HL-60/S4 treated with retinoic acid at 250 ng/mL for 4 days and 3 days (cell line): ENCODE data around the gene OXSR1.
"Not testable (repeated sequence)": the region's sequence is repeated elsewhere in the genome, so short reads cannot be mapped to it uniquely, and the experiment has no call there.

Experiments used
- in situ Hi-C: fragments of 300-500 bp; cut with MboI; formaldehyde crosslinking; loops from 2 replicates; pipeline ENCODE4 v1.7.0; 2022; ENCODE audit warnings: low sequenced_read_pairs

OXSR1 gene

DNA sequence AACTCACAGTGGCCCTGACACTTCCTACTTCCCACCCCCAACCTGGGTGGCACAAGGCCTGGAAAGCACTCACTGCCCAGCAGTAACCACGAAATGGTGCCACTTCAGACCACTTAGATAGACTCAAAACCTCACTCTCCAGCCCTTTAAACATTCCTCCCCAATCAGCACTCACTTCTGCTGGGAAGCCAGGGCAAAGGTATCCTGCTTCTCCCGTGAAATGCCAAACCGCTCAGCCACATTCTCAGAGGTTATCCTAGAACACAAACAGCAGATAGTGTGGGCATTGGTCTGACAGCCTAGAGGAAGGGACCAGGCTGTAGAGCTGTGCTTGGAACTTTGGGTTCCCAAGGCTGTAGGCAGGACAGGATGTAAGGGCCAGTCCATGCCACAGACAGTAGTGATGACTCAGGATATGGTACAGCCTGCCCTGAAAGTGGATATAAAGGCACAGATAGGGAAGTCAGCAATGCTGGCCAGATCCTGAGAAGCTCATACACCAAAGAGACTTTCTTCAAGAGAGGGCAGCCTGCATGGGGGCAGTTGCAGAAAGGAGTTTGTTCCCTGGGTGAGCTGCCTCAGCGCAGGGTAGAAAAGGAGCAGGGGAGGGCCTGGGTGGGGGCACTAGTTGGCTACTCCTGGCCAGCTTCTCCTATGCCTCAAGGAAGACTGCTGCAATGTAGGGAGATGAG lies 37.6 kb upstream of the OXSR1 start:
- in situ Hi-C loops = loop anchor here (10.0 kb wide), 1 partner anchor 347 kb away; no protein-coding TSS in a partner anchor

DNA sequence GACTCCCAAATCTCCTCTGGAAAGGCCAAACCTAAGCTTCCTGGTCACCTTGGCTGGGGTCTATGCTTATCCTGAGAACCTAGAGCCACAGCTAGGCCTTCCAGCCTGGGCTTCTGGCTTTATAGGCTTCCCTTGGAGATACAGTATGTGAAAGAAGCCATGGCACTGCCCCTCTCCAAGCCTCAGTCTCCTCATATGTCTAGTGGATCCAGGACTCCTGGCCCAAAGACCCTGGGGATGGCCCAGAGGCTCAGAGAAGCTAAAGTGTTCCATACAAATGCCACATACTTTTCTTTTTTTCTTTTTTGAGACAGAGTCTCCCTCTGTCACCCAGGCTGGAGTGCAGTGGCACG lies 37.1 kb upstream of the OXSR1 start:
- in situ Hi-C loops = loop anchor here (10.0 kb wide), 1 partner anchor 347 kb away; no protein-coding TSS in a partner anchor

DNA sequence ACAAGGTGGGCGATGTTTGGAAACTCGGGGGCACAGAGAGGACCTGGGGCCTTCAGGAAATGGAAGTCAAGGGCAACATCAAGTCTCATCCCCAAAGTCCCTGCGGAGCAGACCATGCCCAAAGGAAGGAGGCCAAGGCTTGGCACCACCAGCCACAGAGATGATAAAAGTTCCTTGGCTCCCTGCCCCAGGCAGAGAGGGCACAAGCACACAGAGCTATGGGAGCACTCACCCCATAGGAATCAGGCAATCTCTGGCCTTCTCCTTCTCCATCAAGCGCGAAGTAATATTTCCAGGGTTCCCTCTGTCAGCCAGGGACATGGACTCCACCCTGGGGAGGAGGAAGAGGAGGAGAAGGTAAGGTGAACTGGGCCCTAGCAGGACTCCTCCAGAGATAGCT lies 36.3 kb upstream of the OXSR1 start:
- in situ Hi-C loops = loop anchor here (10.0 kb wide), 1 partner anchor 346 kb away; no protein-coding TSS in a partner anchor

DNA sequence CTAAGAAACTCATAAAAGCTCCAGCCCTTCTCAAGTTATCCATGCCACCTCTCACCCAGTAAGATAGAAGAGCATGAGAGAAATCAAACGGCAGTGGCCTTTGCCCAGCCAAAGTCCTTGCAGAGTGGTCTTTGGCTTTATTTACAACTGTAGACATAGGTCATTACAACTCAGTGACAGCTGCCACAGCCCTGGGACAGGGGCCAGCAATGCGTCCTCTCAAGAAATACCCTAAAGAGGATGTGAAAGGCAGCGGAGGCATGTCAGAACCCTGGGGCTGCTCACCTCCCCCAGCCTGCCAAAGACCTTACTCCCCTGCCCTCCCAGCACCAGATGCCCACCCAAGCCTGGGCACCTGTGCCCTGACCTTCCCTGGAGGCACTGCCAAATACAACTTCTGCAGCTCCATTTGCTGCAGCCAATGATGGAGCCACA lies 34.7 kb upstream of the OXSR1 start:
- in situ Hi-C loops = no loop called here

DNA sequence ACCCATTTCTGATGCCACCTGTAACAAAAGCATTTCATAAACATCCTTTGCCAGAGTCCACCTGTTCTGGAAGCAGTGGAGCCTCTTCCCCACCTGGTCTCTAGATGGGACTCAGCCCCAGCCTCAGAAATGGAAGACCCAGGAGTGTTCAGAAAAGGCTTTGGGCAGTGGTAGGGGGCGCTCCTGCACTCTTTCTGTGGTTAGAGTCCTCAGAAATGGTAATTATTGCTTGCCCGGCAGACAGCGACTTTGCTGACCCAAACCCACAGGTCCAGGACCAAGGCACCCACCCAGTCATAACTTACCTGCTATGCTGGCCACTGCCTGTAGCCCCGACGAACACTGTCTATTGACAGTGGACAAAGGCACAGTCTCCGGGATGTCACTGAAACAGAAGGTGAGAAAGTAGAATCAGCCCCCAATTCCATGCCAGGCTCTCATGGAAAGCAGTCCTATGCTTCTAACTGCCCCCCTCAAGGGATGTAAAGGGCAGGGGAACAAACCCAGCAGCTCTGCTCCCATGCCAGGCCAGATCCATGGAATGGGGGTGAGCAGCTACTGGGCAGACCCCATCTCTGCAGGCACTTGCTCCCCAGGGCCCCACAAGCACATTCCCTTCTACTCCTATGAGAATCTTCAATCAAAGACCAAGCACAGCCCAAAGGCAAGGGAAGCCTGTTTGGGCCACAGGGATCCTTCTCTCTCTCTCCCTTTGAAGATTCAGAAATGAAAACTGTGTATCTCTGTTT lies 33.5 kb upstream of the OXSR1 start:
- in situ Hi-C loops = no loop called here

DNA sequence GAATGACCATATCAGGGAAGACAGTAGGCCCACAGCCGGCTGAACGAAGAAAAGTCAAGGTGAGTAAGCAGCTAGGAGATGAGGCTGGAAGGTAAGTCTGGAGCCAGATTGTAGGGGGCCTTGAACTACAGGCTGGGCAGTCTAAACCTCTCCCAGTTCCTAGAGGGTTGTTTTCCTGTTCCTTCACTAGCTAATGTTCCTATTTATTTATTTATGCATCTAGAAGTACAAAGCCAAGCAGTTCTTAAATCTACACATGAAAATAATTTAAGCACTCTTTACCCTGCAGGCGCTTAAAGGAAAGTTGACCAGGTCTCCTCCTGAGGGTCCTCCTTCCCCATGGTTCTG lies 32.2 kb upstream of the OXSR1 start:
- in situ Hi-C loops = no loop called here

DNA sequence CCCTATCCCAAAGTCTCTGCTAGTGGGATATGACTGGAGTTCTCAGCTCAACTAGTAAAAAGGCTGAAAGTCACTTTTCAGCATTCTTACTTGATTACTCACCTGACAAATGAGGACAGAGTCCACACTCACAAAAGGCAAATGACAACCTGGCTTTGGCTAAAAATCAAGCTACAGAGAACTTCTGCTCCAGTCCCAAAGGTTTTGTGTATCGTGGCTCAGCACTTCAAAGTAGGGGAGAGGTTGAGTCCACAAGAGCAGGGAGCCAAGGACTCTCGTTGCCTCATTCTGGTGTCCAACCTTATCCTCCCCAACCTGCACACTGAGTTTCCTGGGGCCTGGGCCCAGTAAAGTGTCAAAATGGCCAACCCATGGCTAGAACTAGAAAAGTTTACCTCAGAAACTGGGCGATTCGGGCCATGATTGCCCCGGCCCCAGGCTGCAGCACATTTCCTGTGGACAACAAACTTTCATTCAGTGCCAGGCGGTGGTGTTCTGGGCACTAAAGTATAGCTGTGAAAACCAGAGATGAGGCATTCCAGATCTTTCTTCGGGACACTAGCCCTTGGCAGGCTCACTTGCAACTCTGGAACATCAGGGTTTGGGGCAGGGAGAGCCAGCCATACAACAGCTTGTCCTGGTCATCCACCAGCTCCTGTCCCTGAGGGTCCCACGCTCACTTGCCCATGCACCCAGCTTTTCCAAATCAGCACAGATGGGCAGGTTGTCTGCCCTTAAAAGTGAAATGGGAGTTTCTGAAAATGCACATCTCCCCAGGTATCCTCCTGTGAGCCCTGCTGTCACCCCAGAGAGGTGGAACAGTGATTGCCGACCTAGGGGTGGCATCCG lies 31.6 kb upstream of the OXSR1 start:
- in situ Hi-C loops = no loop called here

DNA sequence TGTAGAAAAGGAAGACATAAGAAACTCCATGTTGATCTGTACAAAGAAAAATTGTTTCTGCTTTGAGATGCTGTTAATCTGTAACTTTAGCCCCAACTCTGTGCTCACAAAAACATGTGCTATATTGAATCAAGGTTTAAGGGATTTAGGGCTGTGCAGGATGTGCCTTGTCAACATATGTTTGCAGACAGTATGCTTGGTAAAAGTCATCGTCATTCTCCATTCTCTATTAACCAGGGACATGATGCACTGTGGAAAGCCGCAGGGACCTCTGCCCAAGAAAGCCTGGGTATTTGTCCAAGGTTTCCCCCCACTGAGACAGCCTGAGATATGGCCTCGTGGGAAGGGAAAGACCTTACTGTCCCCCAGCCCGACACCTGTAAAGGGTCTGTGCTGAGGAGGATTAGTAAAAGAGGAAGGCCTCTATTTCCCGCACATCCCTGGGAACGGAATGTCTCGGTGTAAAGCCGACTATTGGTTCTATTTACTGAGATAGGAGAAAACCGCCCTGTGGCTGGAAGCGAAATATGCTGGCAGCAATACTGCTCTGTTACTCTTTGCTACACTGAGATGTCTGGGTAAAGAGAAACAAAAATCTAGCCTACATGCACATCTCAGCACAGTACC lies 30.7 kb upstream of the OXSR1 start:
- in situ Hi-C loops = not testable (repeated sequence)

DNA sequence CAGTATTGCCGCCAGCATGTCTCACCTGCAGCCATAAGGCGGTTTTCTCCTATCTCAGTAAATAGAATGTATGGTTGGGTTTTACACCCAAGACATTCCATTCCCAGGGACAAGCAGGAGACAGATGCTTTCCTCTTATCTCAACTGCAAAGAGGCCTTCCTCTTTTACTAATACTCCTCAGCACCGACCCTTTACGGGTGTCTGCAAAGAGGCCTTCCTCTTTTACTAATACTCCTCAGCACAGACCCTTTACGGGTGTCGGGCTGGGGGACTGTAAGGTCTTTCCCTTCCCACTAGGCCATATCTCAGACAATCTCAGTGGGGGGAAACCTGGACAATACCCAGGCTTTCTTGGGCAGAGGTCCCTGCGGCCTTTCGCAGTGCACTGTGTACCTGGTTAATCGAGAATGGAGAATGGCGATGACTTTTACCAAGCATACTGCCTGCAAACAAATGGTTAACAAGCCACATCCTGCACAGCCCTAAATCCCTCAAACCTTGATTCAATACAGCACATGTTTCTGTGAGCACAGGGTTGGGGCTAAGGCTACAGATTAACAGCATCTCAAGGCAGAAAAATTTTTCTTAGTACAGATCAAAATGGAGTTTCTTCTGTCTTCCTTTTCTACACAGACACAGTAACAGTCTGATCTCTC lies 29.6 kb upstream of the OXSR1 start:
- in situ Hi-C loops = not testable (repeated sequence)

DNA sequence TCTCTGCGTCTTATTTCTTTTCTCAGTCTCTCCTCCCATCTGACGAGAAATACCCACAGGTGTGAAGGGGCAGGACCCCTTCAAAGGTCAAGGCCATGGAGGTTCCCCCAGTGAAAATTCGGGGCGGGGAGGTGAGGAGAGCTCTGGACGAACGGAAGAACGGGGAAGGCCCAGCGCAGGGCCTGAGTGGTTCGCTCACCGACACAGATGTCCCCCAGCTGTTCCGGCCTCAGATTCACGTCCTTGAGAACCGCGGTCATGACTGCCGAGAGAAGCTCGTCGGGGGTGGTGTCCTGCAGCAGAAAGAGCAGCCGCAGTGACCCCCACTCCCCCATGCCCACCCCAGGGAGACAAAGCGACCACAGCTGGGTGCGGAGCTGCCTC lies 29.0 kb upstream of the OXSR1 start:
- in situ Hi-C loops = no loop called here

DNA sequence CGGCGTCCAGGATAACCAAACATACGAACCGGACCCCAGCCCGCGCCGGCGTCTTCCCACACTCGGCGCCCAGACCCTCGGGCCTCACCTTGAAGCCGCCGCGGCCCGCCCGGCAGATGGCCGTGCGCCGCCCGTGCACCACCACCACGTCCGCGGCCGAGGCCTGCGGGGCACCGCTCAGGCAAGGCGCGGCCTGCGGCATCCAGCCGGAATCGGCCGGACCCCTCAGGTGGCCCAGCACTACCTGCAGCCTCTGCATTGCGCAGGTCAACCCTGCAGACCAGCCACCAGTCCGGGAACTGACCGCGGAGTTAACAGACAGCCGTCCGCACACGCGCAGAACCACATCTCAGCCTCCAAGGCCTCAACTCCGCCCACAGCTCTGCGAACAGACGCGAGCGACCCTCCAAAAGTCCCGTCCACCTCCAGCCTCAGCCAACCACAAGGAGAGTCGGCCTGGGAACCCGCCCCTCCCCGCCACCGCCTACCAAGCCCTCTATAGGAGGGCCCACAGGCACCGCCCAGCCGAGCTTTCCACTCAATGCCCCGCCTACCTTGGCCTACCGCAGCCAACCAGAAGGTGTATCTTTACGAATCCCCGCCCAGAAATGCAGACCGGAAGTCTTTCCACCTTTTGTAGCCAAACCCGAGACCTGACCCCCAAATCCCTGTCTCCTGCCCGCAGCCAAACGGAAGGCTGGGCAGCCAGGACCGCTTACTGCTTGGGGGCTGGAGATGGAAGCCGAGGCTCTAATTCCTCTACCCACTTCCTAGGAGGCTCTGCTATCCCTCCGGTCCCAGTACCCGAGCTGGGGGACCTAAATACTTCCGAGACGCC lies 28.3 kb upstream of the OXSR1 start, which contains the start of gene ACAA1:
ACAA1 (minus strand) TSS at position 351 of the 838 bp plus-strand sequence; CDS start at position 259, 92 bp downstream.
- in situ Hi-C loops = no loop called here

DNA sequence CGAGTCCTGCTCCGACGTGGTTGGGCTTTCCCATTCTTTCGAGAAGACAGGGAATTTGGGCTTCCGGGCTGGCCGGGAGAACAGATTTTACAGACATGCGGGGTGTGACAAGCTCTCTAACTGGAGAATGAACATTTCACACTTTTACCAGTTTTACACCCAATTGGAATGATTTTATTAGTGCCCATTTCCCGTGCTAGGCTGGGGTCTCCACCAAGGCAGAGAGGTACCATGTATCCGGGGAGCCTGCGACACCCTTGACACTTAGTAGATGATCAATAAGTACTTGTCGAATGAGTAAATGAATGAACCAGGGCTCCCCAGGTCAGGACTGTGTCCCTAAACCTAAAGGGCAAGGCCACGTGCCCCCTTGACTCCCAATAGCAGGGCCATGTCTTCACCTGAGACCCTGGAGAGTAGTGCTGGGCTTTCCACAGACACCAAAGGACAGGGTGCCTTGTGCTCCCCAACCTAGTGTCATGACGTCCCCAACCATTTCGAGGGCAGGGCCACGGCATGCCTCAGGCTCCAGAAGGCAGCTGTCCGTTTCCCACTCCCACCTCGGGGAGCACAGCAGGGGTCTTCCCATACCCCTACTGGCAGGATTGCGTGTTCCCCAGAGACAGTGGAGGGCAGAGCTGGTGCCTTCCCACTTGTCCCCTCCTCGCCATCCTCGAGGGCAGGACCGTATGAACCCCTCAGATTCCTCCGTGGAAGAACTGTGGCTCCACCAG lies 27.6 kb upstream of the OXSR1 start:
- in situ Hi-C loops = no loop called here

DNA sequence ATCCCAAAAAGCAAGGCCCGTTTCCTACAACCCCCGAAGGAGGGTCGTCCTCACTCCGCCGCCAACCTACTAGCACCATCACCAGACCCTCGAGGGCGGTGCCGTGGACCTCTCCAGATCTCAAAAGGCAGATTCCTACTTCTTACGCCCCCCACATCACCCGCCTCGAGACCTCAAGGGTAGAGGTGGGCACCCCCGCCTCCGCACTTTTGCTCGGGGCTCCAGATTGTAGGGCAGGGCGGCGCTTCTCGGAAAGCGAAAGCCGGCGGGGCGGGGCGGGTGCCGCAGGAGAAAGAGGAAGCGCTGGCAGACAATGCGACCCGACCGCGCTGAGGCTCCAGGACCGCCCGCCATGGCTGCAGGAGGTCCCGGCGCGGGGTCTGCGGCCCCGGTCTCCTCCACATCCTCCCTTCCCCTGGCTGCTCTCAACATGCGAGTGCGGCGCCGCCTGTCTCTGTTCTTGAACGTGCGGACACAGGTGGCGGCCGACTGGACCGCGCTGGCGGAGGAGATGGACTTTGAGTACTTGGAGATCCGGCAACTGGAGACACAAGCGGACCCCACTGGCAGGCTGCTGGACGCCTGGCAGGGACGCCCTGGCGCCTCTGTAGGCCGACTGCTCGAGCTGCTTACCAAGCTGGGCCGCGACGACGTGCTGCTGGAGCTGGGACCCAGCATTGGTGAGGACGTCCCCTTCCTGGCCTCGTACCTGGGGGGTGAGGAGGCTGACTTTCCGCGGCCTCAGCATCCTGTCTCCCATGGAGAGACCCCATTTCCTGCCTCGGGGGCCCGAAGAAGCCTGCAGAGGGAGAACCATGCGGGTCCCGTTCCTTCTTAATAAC lies 26.8 kb upstream of the OXSR1 start, which contains the start of gene MYD88:
MYD88 (plus strand) TSS at position 313 of the 842 bp plus-strand sequence; CDS start at position 353, 40 bp downstream.
- in situ Hi-C loops = no loop called here

DNA sequence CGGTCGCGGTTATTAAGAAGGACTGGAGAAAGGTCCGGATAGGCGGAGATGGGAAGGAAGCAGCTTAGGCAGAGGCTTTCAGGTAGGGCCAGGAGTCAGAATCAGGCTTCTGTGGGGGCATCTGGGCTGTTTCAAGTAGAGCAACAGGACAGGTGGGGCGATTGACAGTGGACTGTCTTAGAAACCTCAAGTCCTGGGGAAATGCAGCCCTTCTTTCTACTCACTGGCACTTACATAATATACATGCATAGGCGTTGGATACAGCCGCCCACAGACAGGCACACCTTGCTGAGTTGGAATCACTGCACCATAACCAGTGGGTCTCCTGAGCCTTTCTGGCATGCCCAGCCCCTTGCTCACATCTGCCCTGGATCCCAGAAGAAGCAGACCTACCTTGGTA lies 26.1 kb upstream of the OXSR1 start:
- in situ Hi-C loops = no loop called here

DNA sequence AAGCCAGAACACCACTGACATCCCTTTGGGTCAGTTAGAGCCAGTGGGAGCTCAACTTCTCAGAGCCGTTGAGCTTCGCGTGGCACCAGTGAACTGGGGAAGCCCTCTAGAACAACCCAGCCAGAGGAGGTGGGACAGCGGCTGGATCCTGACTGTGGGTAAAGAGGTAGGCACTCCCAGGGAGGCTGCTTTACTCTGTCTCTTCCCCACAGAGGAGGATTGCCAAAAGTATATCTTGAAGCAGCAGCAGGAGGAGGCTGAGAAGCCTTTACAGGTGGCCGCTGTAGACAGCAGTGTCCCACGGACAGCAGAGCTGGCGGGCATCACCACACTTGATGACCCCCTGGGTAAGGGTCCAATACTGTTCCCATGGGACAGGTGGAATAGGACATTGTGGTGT lies 25.7 kb upstream of the OXSR1 start:
- in situ Hi-C loops = no loop called here

DNA sequence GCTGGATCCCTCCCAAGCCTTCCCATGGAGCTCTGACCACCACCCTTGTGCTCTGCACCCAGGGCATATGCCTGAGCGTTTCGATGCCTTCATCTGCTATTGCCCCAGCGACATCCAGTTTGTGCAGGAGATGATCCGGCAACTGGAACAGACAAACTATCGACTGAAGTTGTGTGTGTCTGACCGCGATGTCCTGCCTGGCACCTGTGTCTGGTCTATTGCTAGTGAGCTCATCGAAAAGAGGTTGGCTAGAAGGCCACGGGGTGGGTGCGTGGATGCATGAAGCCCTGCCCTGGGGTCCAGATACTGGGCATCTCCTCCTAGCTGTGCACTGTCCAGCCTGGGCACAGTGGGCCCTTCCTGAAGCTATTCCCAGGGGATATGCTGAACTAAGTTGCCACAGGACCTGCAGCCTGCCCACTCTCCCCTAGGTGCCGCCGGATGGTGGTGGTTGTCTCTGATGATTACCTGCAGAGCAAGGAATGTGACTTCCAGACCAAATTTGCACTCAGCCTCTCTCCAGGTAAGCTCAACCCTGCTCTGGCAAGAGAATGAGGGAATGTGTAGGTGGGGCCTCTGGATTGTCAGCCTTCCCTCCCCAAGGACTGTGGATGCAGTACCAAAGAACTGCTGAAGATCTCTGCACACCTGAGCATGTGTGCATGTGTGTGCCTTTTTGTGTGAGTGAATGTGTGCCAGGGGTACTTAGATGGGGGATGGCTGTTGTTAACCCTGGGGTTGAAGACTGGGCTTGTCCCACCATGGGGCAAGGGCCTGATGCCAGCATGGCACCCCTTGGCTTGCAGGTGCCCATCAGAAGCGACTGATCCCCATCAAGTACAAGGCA lies 24.8 kb upstream of the OXSR1 start:
- in situ Hi-C loops = no loop called here
